H1 (cell line): ENCODE measurements around the gene EML5. TPM values are rescaled to one million over a fixed set of nuclear protein-coding genes. Genes with fewer than 3 reads are reported as not detected.
A peak's percentile ranks its signal among the peaks of the same experiment; 100 is the strongest.

Experiments
- CTCF ChIA-PET: fragments of 300-600 bp; sonication (Branson Sonifier 250); formaldehyde crosslinking; loops from one replicate; lab custom pipeline; 2021; ENCODE audit not compliant: partially characterized antibody; lab: Charles Lee
- POLR2A ChIA-PET: fragments of 300-600 bp; sonication (Branson Sonifier 250); formaldehyde crosslinking; loops from one replicate; lab custom pipeline; 2021; ENCODE audit warnings: inconsistent platforms; ENCODE audit not compliant: partially characterized antibody; lab: Charles Lee
- DNase-seq, 2 experiments: peaks; one replicate each; pipeline versions ENCODE4 v3.0.0 to v3.0.0-alpha.2; 2010 to 2022; ENCODE audit warnings: low spot score in 2 of 2, low read depth in 1 of 2, mixed read lengths in 1 of 2
- FAIRE-seq: peaks from 2 replicates; lab custom pipeline; 2011; peaks lifted over from hg19 to GRCh38; lab: Jason Lieb, UNC
- H2AFZ ChIP-seq: 2 replicates; pipeline ENCODE4 v1.8.1; 2012; ENCODE audit warnings: low read length, inconsistent platforms
- H2AK5ac ChIP-seq: 2 replicates; pipeline ENCODE4 v1.6.1; 2013; ENCODE audit warnings: low read depth, low read length
- H2BK120ac ChIP-seq: replicated peaks from 2 replicates; pipeline ENCODE3; 2013; ENCODE audit warnings: low read depth, low read length, inconsistent platforms
- H2BK12ac ChIP-seq: 2 replicates; pipeline ENCODE4 v1.6.1; 2013; ENCODE audit warnings: low read depth, low read length
- H2BK15ac ChIP-seq: 2 replicates; pipeline ENCODE4 v1.6.1; 2013; ENCODE audit warnings: low read length
- H2BK20ac ChIP-seq: 2 replicates; pipeline ENCODE4 v1.6.1; 2013; ENCODE audit warnings: low read length
- H2BK5ac ChIP-seq: 2 replicates; pipeline ENCODE4 v1.6.1; 2013; ENCODE audit warnings: low read depth, low read length
- H3K14ac ChIP-seq: 2 replicates; pipeline ENCODE4 v1.6.1; 2013; ENCODE audit warnings: inconsistent platforms; ENCODE audit not compliant: insufficient read length
- H3K18ac ChIP-seq: 2 replicates; pipeline ENCODE4 v1.6.1; 2013; ENCODE audit warnings: low read length; ENCODE audit errors: extremely low read depth
- H3K23ac ChIP-seq: 2 replicates; pipeline ENCODE4 v1.6.1; 2013; ENCODE audit warnings: inconsistent platforms; ENCODE audit not compliant: insufficient read length
- H3K23me2 ChIP-seq: 2 replicates; pipeline ENCODE4 v1.6.1; 2013; ENCODE audit warnings: low read depth, low read length
- H3K27ac ChIP-seq: 2 replicates; pipeline ENCODE4 v1.6.1; 2011; ENCODE audit warnings: low read depth, low read length, inconsistent platforms
- H3K27me3 ChIP-seq, 4 experiments: replicated peaks in 1 of 4; 1 replicate in 1 of 4; 2 replicates in 3 of 4; pipeline versions ENCODE4 v1.6.1 to v1.8.1; 2011 to 2013; ENCODE audit warnings: low read length in 3 of 4, mild to moderate bottlenecking in 3 of 4, inconsistent platforms in 2 of 4, mixed read lengths in 2 of 4, moderate library complexity in 1 of 4; ENCODE audit not compliant: control insufficient read depth in 3 of 4, insufficient read depth in 3 of 4; ENCODE audit errors: extremely low read depth in 1 of 4
- H3K36me3 ChIP-seq, 4 experiments: 2 replicates each; pipeline versions ENCODE4 v1.6.1 to v1.8.1; 2011 to 2013; ENCODE audit warnings: mild to moderate bottlenecking in 4 of 4, low read length in 3 of 4, moderate library complexity in 2 of 4, control low read depth in 1 of 4, inconsistent platforms in 1 of 4; ENCODE audit not compliant: insufficient read depth in 4 of 4, control insufficient read depth in 2 of 4
- H3K4ac ChIP-seq: replicated peaks from 2 replicates; pipeline ENCODE3; 2013; ENCODE audit warnings: low read length, low read depth, mixed read lengths, inconsistent platforms; ENCODE audit not compliant: insufficient read length
- H3K4me1 ChIP-seq, 4 experiments: replicated peaks in 1 of 4; 1 replicate in 1 of 4; 2 replicates in 3 of 4; pipeline versions ENCODE4 v1.6.1 to v1.8.1; 2011 to 2013; ENCODE audit warnings: low read length in 3 of 4, inconsistent platforms in 2 of 4, mixed read lengths in 1 of 4; ENCODE audit not compliant: insufficient read depth in 4 of 4, control insufficient read depth in 3 of 4
- H3K4me2 ChIP-seq, 2 experiments: 2 replicates each; pipeline versions ENCODE4 v1.6.1 to v1.8.1; 2011 to 2013; ENCODE audit warnings: low read depth in 2 of 2, low read length in 2 of 2, control low read depth in 1 of 2, inconsistent platforms in 1 of 2, mild to moderate bottlenecking in 1 of 2; ENCODE audit not compliant: insufficient read depth in 1 of 2
- H3K4me3 ChIP-seq, 4 experiments: fragments of 200-600, 300-600 bp in 1 of 4; sonication (generic), shearing (Covaris generic), sonication (Bioruptor Twin) in 1 of 4; 2 replicates each; pipeline versions ENCODE4 v1.5.1 to v1.8.1; 2011 to 2016; ENCODE audit warnings: low read length in 4 of 4, low read depth in 3 of 4, control low read depth in 2 of 4, inconsistent platforms in 2 of 4, mild to moderate bottlenecking in 2 of 4, mixed read lengths in 1 of 4, moderate library complexity in 1 of 4; ENCODE audit not compliant: insufficient read depth in 2 of 4; ENCODE audit errors: extremely low read depth in 1 of 4
- H3K56ac ChIP-seq: replicated peaks from 2 replicates; pipeline ENCODE3; 2013; ENCODE audit warnings: low read depth, mild to moderate bottlenecking, mixed read lengths, low read length, inconsistent platforms; ENCODE audit not compliant: insufficient read length
- H3K79me1 ChIP-seq: 2 replicates; pipeline ENCODE4 v1.6.1; 2013; ENCODE audit warnings: low read depth, low read length, control low read depth
- H3K79me2 ChIP-seq, 2 experiments: 2 replicates each; pipeline versions ENCODE4 v1.6.1 to v1.8.1; 2012 to 2013; ENCODE audit warnings: low read length in 2 of 2, mild to moderate bottlenecking in 2 of 2, inconsistent platforms in 1 of 2; ENCODE audit not compliant: insufficient read depth in 2 of 2, control insufficient read depth in 1 of 2
- H3K9ac ChIP-seq, 4 experiments: replicated peaks in 1 of 4; 1 replicate in 1 of 4; 2 replicates in 3 of 4; pipeline versions ENCODE4 v1.6.1 to v1.8.1; 2011 to 2013; ENCODE audit warnings: low read depth in 3 of 4, low read length in 3 of 4, control low read depth in 2 of 4, mild to moderate bottlenecking in 2 of 4, moderate library complexity in 2 of 4, inconsistent platforms in 1 of 4; ENCODE audit errors: extremely low read depth in 1 of 4
- H3K9me3 ChIP-seq, 2 experiments: 2 replicates each; pipeline versions ENCODE4 v1.6.1 to v1.8.1; 2012 to 2013; ENCODE audit warnings: mild to moderate bottlenecking in 2 of 2, moderate library complexity in 2 of 2, control low read depth in 1 of 2, inconsistent platforms in 1 of 2, low read depth in 1 of 2, low read length in 1 of 2, mixed read lengths in 1 of 2; ENCODE audit not compliant: insufficient read depth in 2 of 2
- H4K20me1 ChIP-seq, 2 experiments: replicated peaks in 1 of 2; 2 replicates each; pipeline versions ENCODE3 to v1.8.1; 2011 to 2013; ENCODE audit warnings: inconsistent platforms in 2 of 2, low read length in 2 of 2, mild to moderate bottlenecking in 1 of 2; ENCODE audit not compliant: insufficient read depth in 2 of 2, control insufficient read depth in 1 of 2
- H4K5ac ChIP-seq: 2 replicates; pipeline ENCODE4 v1.6.1; 2013; ENCODE audit warnings: low read length, low read depth, mixed read lengths, inconsistent platforms; ENCODE audit not compliant: insufficient read length
- H4K8ac ChIP-seq: 2 replicates; pipeline ENCODE4 v1.8.0; 2013; ENCODE audit warnings: mild to moderate bottlenecking, moderate library complexity, low read length, inconsistent platforms; ENCODE audit not compliant: insufficient read depth; ENCODE audit errors: extremely low read depth
- H4K91ac ChIP-seq: replicated peaks from 2 replicates; pipeline ENCODE3; 2013; ENCODE audit warnings: low read length, mixed read lengths, inconsistent platforms; ENCODE audit not compliant: insufficient read length
- ASH2L ChIP-seq: fragments of 200-600, 300-600 bp; sonication (generic); IDR thresholded peaks from one replicate; pipeline ENCODE4 v1.7.1; 2017; ENCODE audit warnings: low read length
- ATF3 ChIP-seq: IDR thresholded peaks from 2 replicates; pipeline ENCODE4 v1.6.1; 2011; ENCODE audit warnings: low read depth, mild to moderate bottlenecking, low read length; ENCODE audit not compliant: insufficient read depth
- CEBPB ChIP-seq: IDR thresholded peaks from 2 replicates; pipeline ENCODE4 v1.6.1; 2012; ENCODE audit warnings: low read depth, low read length
- EGR1 ChIP-seq: IDR thresholded peaks from 2 replicates; pipeline ENCODE4 v1.6.1; 2011; ENCODE audit warnings: low read depth, low read length, borderline replicate concordance
- EP300 ChIP-seq, 2 experiments: IDR thresholded peaks; 1 replicate in 1 of 2; 2 replicates in 1 of 2; pipeline ENCODE4 v1.6.1; 2011 to 2012; ENCODE audit warnings: low read depth in 2 of 2, low read length in 2 of 2, mild to moderate bottlenecking in 2 of 2, borderline replicate concordance in 1 of 2, inconsistent platforms in 1 of 2, moderate library complexity in 1 of 2
- JUN ChIP-seq: IDR thresholded peaks from 2 replicates; pipeline ENCODE4 v1.6.1; 2011; ENCODE audit warnings: low read depth, mild to moderate bottlenecking, improper control_type of control experiment, low read length
- RFX5 ChIP-seq: IDR thresholded peaks from 2 replicates; pipeline ENCODE4 v1.6.1; 2011; ENCODE audit warnings: low read depth, low read length, improper control_type of control experiment, borderline replicate concordance
- RXRA ChIP-seq: IDR thresholded peaks from 2 replicates; pipeline ENCODE4 v1.6.1; 2011; ENCODE audit warnings: low read depth, mild to moderate bottlenecking, low read length, moderate library complexity; ENCODE audit not compliant: insufficient read depth
- TBP ChIP-seq: IDR thresholded peaks from 2 replicates; pipeline ENCODE4 v1.6.1; 2011; ENCODE audit warnings: low read depth, low read length, improper control_type of control experiment
- TCF12 ChIP-seq: IDR thresholded peaks from 2 replicates; pipeline ENCODE4 v1.6.1; 2011; ENCODE audit warnings: low read depth, mild to moderate bottlenecking, low read length
- USF2 ChIP-seq: IDR thresholded peaks from 2 replicates; pipeline ENCODE4 v1.6.1; 2011; ENCODE audit warnings: low read length, improper control_type of control experiment
- WGBS, 2 experiments: shearing (Covaris generic) in 1 of 2; methylation state at CpG; one replicate each; pipeline versions ENCODE4 v1.1.6 to v1.1.7; 2013 to 2015; ENCODE audit warnings: low lambda C conversion rate in 2 of 2, mixed read lengths in 2 of 2, inconsistent platforms in 1 of 2, low coverage in 1 of 2, missing lambda C conversion rate in 1 of 2; ENCODE audit not compliant: insufficient replicate concordance in 2 of 2, insufficient coverage in 1 of 2, insufficient read length in 1 of 2; ENCODE audit errors: extremely low coverage in 1 of 2, missing lambda C conversion rate in 1 of 2; 5-methylcytosine and 5-hydroxymethylcytosine counted together
- polyA plus RNA-seq, 7 experiments: library from polyadenylated mRNA; depleted of rRNA in 3 of 7; stranded (reverse) in 5 of 7; unstranded in 2 of 7; fragments of >200 nt in 5 of 7; fragments of 200-250 nt in 2 of 7; gene quantifications; 1 replicate in 5 of 7; 2 replicates in 1 of 7; 4 replicates in 1 of 7; pipeline versions ENCODE4 v1.2.1 to v1.2.3, GENCODE V29; 2011 to 2013; ENCODE audit warnings: missing spikeins in 2 of 7, mixed read lengths in 2 of 7
- total RNA-seq: library from RNA; stranded (reverse); fragmentation: NEBNext Ultra II Directional; extraction: Animal tissue kit (Norgen Biotek cat#: 25700); gene quantifications from 2 replicates; pipeline ENCODE4 v1.2.1, GENCODE V29; 2021

EML5 gene
- total and polyA plus RNA-seq, 2 of the 8 experiments (the other 6 are each of a cell fraction or from before 2014, with no cell fraction given), result 0.39 to 0.88 TPM

- CTCF ChIA-PET, result interaction anchor here (0.7 kb wide), 1 partner anchor 13 kb away, joined by 3 read pairs; no protein-coding TSS in a partner anchor
- no peak for FAIRE-seq
- TF ChIP-seq USF2 (no peak), EP300 (IDR thresholded peaks at IDR 0.05; ENCODE audit: borderline replicate concordance in 1 of 2, low read depth in 2 of 2, low read length in 2 of 2) (no peak), CEBPB (no peak), EGR1 (no peak), TCF12 (no peak), RFX5 (no peak), TBP (no peak), JUN (no peak), ASH2L (no peak), ATF3 (no peak), RXRA (no peak)
Measured at GRCh38 chr14:88599761-88600439, 192.9 kb downstream of the EML5 start.

More at GRCh38 chr14:88599761-88600439, 192.9 kb downstream of the EML5 start:
- H4K20me1 ChIP-seq, result peaks cover 0 to 2% of the 10 kb centered on the region in 2 experiments
- H3K4ac ChIP-seq, result no peak overlapping the region
- no peak overlapping the region for H3K4me3 ChIP-seq
- no peaks in the 10 kb centered on the region; the same call in 1 of the 2 replicates for H3K79me1 ChIP-seq
- no peak overlapping the region for H2BK12ac ChIP-seq
- H3K23me2 ChIP-seq, result no peaks in the 10 kb centered on the region
- H2BK120ac ChIP-seq, result no peak overlapping the region
- H3K14ac ChIP-seq, result no peak overlapping the region
- H4K5ac ChIP-seq, result no peak overlapping the region
- no peak overlapping the region for H4K8ac ChIP-seq
- H3K18ac ChIP-seq, result no peak overlapping the region
- H3K56ac ChIP-seq, result no peak overlapping the region
- 92% methylated on average over 10 of the region's 10 CpGs; no CpG with 5 or more reads in 1 of the 2 experiments for WGBS, 2 experiments
- no peak overlapping the region for H2BK15ac ChIP-seq
- peaks cover 21 to 83% (median 62%) of the 10 kb centered on the region in 4 experiments for H3K36me3 ChIP-seq
- no peaks in the 10 kb centered on the region for H3K9me3 ChIP-seq
- no peak overlapping the region for H2AFZ ChIP-seq
- no peaks in the 10 kb centered on the region for H3K4me1 ChIP-seq
- H2BK20ac ChIP-seq, result no peak overlapping the region
- H3K27me3 ChIP-seq, result no peaks in the 10 kb centered on the region
- DNase-seq, result no peak
- no peak overlapping the region for H3K9ac ChIP-seq
- POLR2A ChIA-PET, result interaction anchor here (1.0 kb wide), 1 partner anchor 18 kb away, joined by 3 read pairs; no protein-coding TSS in a partner anchor
- no peak overlapping the region for H2BK5ac ChIP-seq
- no peak overlapping the region for H3K4me2 ChIP-seq
- H4K91ac ChIP-seq, result no peak overlapping the region
- H3K27ac ChIP-seq, result peak overlapping the region; percentile 47; the same call in 1 of the 2 replicates
- H3K23ac ChIP-seq, result no peak overlapping the region
- H3K79me2 ChIP-seq, result no peaks in the 10 kb centered on the region
- H2AK5ac ChIP-seq, result no peak overlapping the region
